ENCODE measurements around the gene RSPH9. TPM values are rescaled to one million over a fixed set of nuclear protein-coding genes. Genes with fewer than 3 reads are reported as not detected.

Gene RSPH9
- total and polyA plus RNA-seq, 12 donors: 0.20 to 1.00 (median 0.37) TPM; not detected in 2

- H3K27ac ChIP-seq: peak within 1 kb of the TSS; percentile 25 to 91 (median 57)
- H3K9me3 ChIP-seq (replicated peaks in 1 of 3): no peaks in the 10 kb centered on the region
These were observed 9.2 kb upstream of the RSPH9 start, which contains the start of gene MAD2L1BP for GRCh38 chr6:43635387-43636307. Gene MAD2L1BP (plus strand): TSS chr6:43635840. CDS start chr6:43635876, 36 bp downstream.

GRCh38 chr6:43636308-43636659, 8.6 kb upstream of the RSPH9 start:
- H3K4me1 ChIP-seq (replicated peaks in 1 of 2): peaks cover 14 to 35% of the 10 kb centered on the region in 2 donors
- peak overlapping the region; percentile 10 to 84 (median 58) for H3K4me3 ChIP-seq
- no peaks in the 10 kb centered on the region for H3K9me3 ChIP-seq (replicated peaks in 1 of 3)
- TF ChIP-seq POLR2A (IDR thresholded peaks at IDR 0.05) (no peak), CTCF (IDR thresholded peaks at IDR 0.05) (no peak)
- peaks cover 0 to 36% of the 10 kb centered on the region in 2 donors for H3K36me3 ChIP-seq (replicated peaks in 1 of 2)
- intact Hi-C loops (cut with DNase I): no loop called here
- no peaks in the 10 kb centered on the region for H3K27me3 ChIP-seq
- H3K27ac ChIP-seq: peak overlapping the region in 4 of 5 donors; percentile 39 to 91 (median 64)
- WGBS, 4 donors: 18 to 31% (median 23%) methylated on average over 7 of the region's 7 CpGs
- DNase-seq: no peak

More at GRCh38 chr6:43635387-43636307, 9.2 kb upstream of the RSPH9 start, which contains the start of gene MAD2L1BP:
- H3K27me3 ChIP-seq: no peaks in the 10 kb centered on the region
- peaks cover 0 to 30% of the 10 kb centered on the region in 2 donors for H3K36me3 ChIP-seq (replicated peaks in 1 of 2)
- TF ChIP-seq POLR2A (IDR thresholded peaks at IDR 0.05) (peak; percentile 71 to 87), CTCF (IDR thresholded peaks at IDR 0.05) (no peak)
- DNase-seq: peak; percentile 78 to 89 (median 82)
- intact Hi-C loops (cut with DNase I): no loop called here
- H3K4me1 ChIP-seq (replicated peaks in 1 of 2): peaks cover 14 to 35% of the 10 kb centered on the region in 2 donors
- peak within 1 kb of the TSS; percentile 10 to 84 (median 58) for H3K4me3 ChIP-seq
- WGBS, 4 donors: 3 to 5% (median 4%) methylated on average over 35 to 48 of the region's 48 CpGs

GRCh38 chr6:43639984-43640800, 4.6 kb upstream of the RSPH9 start:
- Histone ChIP-seq H3K9me3 (replicated peaks in 1 of 3) (no peaks in the 10 kb centered on the region), H3K4me3 (no peak overlapping the region), H3K27me3 (no peaks in the 10 kb centered on the region), H3K27ac (no peak overlapping the region), H3K36me3 (replicated peaks in 1 of 2) (peaks cover 0 to 43% of the 10 kb centered on the region in 2 donors), H3K4me1 (replicated peaks in 1 of 2) (peaks cover 15 to 35% of the 10 kb centered on the region in 2 donors)
- intact Hi-C loops (cut with DNase I): no loop called here
- no peak for TF ChIP-seq POLR2A (IDR thresholded peaks at IDR 0.05)
- no peak for TF ChIP-seq CTCF (IDR thresholded peaks at IDR 0.05)
- no peak for DNase-seq
- 88 to 91% (median 90%) methylated on average over 6 to 21 of the region's 21 CpGs for WGBS, 4 donors

GRCh38 chr6:43645613-43645964, 753 bp downstream of the RSPH9 start:
- H3K4me1 ChIP-seq (replicated peaks in 1 of 2): peaks cover 4 to 5% of the 10 kb centered on the region in 2 donors
- no peak for DNase-seq
- WGBS, 4 donors: 11 to 17% (median 13%) methylated on average over 9 of the region's 9 CpGs
- no peaks in the 10 kb centered on the region for H3K9me3 ChIP-seq (replicated peaks in 1 of 3)
- H3K4me3 ChIP-seq: peak overlapping the region in 2 of 4 donors; percentile 6 to 57
- intact Hi-C loops (cut with DNase I): no loop called here
- no peaks in the 10 kb centered on the region for H3K27me3 ChIP-seq
- TF ChIP-seq POLR2A (IDR thresholded peaks at IDR 0.05): no peak
- TF ChIP-seq CTCF (IDR thresholded peaks at IDR 0.05): no peak
- peaks cover 0 to 14% of the 10 kb centered on the region in 2 donors for H3K36me3 ChIP-seq (replicated peaks in 1 of 2)
- H3K27ac ChIP-seq: peak overlapping the region in 1 of 5 donors; percentile 45
